ENCODE measurements around the gene TRIM9. TPM values are rescaled to one million over a fixed set of nuclear protein-coding genes. Genes with fewer than 3 reads are reported as not detected.

TRIM9 gene
- total RNA-seq, 4 donors from 2014 or later: 0.56 to 2.6 (median 1.8) TPM

DNA sequence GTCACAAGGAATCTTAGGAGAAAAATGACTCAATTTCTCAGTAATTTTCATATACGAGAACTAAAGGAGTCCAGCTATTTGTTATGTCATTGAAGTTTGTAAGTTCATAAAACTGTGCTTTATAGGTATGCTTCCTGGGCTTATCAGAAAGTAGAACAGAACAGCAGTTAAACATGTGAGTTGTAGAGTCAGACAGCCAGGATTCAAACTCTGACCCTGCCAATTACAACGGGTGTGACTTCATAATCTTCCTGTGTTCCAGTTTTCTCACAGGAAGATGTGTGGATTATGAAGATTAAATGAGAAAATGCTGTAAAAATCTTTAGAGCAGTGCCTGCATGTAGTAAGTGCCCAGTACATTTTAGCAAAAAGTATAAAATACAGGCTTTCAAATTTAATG is 8.9 kb downstream of the TRIM9 start:
- 62 to 81% methylated on average over 2 of the region's 2 CpGs for WGBS, 2 donors
- no peaks in the 10 kb centered on the region for H3K9me3 ChIP-seq
- TF ChIP-seq, protein P1, sequence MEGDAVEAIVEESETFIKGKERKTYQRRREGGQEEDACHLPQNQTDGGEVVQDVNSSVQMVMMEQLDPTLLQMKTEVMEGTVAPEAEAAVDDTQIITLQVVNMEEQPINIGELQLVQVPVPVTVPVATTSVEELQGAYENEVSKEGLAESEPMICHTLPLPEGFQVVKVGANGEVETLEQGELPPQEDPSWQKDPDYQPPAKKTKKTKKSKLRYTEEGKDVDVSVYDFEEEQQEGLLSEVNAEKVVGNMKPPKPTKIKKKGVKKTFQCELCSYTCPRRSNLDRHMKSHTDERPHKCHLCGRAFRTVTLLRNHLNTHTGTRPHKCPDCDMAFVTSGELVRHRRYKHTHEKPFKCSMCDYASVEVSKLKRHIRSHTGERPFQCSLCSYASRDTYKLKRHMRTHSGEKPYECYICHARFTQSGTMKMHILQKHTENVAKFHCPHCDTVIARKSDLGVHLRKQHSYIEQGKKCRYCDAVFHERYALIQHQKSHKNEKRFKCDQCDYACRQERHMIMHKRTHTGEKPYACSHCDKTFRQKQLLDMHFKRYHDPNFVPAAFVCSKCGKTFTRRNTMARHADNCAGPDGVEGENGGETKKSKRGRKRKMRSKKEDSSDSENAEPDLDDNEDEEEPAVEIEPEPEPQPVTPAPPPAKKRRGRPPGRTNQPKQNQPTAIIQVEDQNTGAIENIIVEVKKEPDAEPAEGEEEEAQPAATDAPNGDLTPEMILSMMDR (IDR thresholded peaks at IDR 0.05): no peak
- no peak for TF ChIP-seq POLR2A (IDR thresholded peaks at IDR 0.05)
- H3K4me1 ChIP-seq: no peaks in the 10 kb centered on the region
- no peaks in the 10 kb centered on the region for H3K27me3 ChIP-seq
- H3K27ac ChIP-seq: no peak overlapping the region
- H3K36me3 ChIP-seq: no peaks in the 10 kb centered on the region
- no peak overlapping the region for H3K4me3 ChIP-seq (replicated peaks in 1 of 3)
- DNase-seq: no peak
- intact Hi-C loops (cut with DNase I): no loop called here

DNA sequence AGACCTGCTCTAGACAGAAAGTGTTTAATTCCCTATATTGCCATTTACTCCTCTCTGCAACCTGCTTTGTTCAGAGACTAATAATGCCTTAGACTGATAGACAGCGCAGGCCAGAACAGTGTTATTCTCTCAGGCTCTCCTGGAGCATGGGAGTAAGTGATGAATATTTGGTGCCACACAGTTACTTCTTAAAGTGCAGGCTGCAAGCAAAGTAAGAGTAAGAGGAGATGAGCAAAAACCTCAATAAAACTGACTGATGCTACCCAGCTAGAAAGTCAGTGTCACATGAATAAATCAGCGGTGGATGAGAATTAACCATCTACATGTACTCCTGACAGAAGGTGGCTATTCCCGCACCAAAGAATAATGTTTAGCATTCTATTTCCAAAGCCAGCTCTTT is 9.9 kb downstream of the TRIM9 start:
- DNase-seq: no peak

DNA sequence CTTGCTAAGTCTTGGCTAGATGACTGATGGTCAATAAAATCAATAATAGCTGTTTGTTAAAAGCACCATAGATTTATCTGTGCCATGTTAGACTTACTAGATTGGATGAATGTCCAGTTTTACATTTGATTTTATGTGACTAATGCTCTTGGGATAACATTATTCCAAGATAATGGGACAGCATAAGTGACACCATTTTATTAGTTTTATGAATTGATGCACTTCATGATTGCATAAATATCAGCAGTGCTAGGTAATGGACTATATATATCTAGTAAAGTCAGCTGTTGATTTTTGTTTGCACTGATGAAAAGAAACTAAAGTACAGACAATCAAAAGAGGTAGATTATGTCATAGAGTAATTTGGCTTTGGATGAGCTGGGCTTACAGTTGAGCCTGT is 10.4 kb downstream of the TRIM9 start:
- Histone ChIP-seq H3K36me3 (no peaks in the 10 kb centered on the region), H3K4me1 (no peaks in the 10 kb centered on the region), H3K4me3 (replicated peaks in 1 of 3) (no peak overlapping the region), H3K27me3 (no peaks in the 10 kb centered on the region), H3K9me3 (no peaks in the 10 kb centered on the region), H3K27ac (no peak overlapping the region)
- TF ChIP-seq POLR2A (IDR thresholded peaks at IDR 0.05): no peak
- TF ChIP-seq, protein P1 (IDR thresholded peaks at IDR 0.05): no peak
- no peak for DNase-seq
- intact Hi-C loops (cut with DNase I): no loop called here

More for the DNA sequence above, 9.9 kb downstream of the TRIM9 start:
- no peak overlapping the region for H3K4me3 ChIP-seq (replicated peaks in 1 of 3)
- no peaks in the 10 kb centered on the region for H3K27me3 ChIP-seq
- H3K27ac ChIP-seq: no peak overlapping the region
- intact Hi-C loops (cut with DNase I): no loop called here
- no peaks in the 10 kb centered on the region for H3K36me3 ChIP-seq
- TF ChIP-seq POLR2A (IDR thresholded peaks at IDR 0.05): no peak
- TF ChIP-seq, protein P1 (IDR thresholded peaks at IDR 0.05): no peak
- no peaks in the 10 kb centered on the region for H3K4me1 ChIP-seq
- no peaks in the 10 kb centered on the region for H3K9me3 ChIP-seq
- 96 to 100% methylated on average over 3 of the region's 3 CpGs for WGBS, 2 donors

DNA sequence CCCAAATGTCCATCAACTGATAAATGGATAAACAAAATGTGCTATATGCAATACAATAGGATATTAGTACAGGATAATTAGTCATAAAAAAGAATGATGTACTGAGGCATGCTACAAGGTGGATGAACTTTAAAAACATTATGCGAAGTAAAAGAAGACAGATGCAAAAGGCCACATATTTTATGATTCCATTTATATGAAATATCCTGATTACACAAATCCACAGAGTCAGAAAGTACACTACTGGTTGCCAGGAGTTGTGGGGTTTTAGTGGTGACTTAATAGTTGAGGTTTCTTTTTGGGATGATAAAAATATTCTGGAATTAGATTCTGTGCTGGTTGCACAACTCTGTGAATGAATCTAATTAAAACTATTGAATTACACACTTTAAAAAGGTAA is 12.6 kb downstream of the TRIM9 start:
- no peaks in the 10 kb centered on the region for H3K27me3 ChIP-seq
- H3K4me1 ChIP-seq: no peaks in the 10 kb centered on the region
- no peaks in the 10 kb centered on the region for H3K36me3 ChIP-seq
- TF ChIP-seq, protein P1 (IDR thresholded peaks at IDR 0.05): no peak
- TF ChIP-seq POLR2A (IDR thresholded peaks at IDR 0.05): no peak
- 90 to 92% methylated on average over 1 of the region's 1 CpG for WGBS, 2 donors
- no peak overlapping the region for H3K27ac ChIP-seq
- no peak for DNase-seq
- intact Hi-C loops (cut with DNase I): no loop called here
- H3K4me3 ChIP-seq (replicated peaks in 1 of 3): no peak overlapping the region
- no peaks in the 10 kb centered on the region for H3K9me3 ChIP-seq

DNA sequence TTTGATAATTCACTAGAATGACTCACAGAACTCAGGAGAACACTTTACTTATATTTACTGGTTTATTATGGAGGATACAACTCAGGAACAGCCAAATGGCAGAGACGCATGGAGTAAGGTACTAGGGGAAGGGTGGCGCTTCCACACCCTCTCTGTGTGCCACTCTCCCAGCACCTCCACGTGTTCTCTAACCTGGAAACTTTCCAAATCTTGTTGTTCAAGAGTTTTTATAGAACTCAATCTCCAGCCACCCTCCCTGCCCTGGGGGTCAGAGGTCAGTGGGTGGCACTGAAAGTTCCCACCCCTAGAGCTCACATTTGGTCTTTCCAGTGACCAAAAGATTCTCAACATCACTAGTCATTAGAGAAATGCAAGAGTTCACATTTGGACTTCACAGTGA is 13.2 kb downstream of the TRIM9 start:
- Histone ChIP-seq H3K4me1 (no peaks in the 10 kb centered on the region), H3K4me3 (replicated peaks in 1 of 3) (no peak overlapping the region), H3K36me3 (no peaks in the 10 kb centered on the region), H3K27me3 (no peaks in the 10 kb centered on the region), H3K9me3 (no peaks in the 10 kb centered on the region), H3K27ac (no peak overlapping the region)
- intact Hi-C loops (cut with DNase I): no loop called here
- TF ChIP-seq, protein P1 (IDR thresholded peaks at IDR 0.05): no peak
- TF ChIP-seq POLR2A (IDR thresholded peaks at IDR 0.05): no peak
- DNase-seq: no peak
- 72 to 81% methylated on average over 3 of the region's 3 CpGs for WGBS, 2 donors

Measured in thyroid gland (tissue), 4 donors.